Sigmoid colon (tissue), 7 donors: Measurements from ENCODE around the gene MEF2B. TPM values are rescaled to one million over a fixed set of nuclear protein-coding genes. Genes with fewer than 3 reads are reported as not detected.

Source experiments
- DNase-seq: peaks from one replicate; pipeline ENCODE4 v3.0.0-alpha.2; 2019
- H3K27ac ChIP-seq, 4 donors: fragments of 200-600 bp; sonication (generic); one replicate each; pipeline ENCODE4 v1.5.1; 2016 to 2019; ENCODE audit warnings: mild to moderate bottlenecking in 1 of 4
- H3K27me3 ChIP-seq, 3 donors: fragments of 200-600 bp; sonication (generic); one replicate each; pipeline ENCODE4 v1.5.1; 2019; ENCODE audit warnings: mild to moderate bottlenecking in 1 of 3
- H3K36me3 ChIP-seq, 4 donors: fragments of 200-600 bp; sonication (generic); one replicate each; pipeline ENCODE4 v1.5.1; 2016 to 2019
- H3K4me1 ChIP-seq, 4 donors: fragments of 200-600 bp; sonication (generic); one replicate each; pipeline ENCODE4 v1.5.1; 2017 to 2019
- H3K4me3 ChIP-seq, 4 donors: fragments of 200-600 bp; sonication (generic); one replicate each; pipeline ENCODE4 v1.5.1; 2017 to 2019; ENCODE audit warnings: mild to moderate bottlenecking in 2 of 4, moderate library complexity in 1 of 4
- H3K9me3 ChIP-seq, 4 donors: fragments of 200-600 bp in 3 of 4; sonication (generic) in 3 of 4; one replicate each; pipeline versions ENCODE4 v1.5.1 to v1.6.1; 2013 to 2019
- CTCF ChIP-seq, 4 experiments: fragments of 450-650 bp in 3 of 4; fragments of 200-600 bp in 1 of 4; IDR thresholded peaks; one replicate each; pipeline ENCODE4 v1.5.1; 2016 to 2019; ENCODE audit warnings: antibody characterized with exemption in 4 of 4, mild to moderate bottlenecking in 3 of 4, moderate library complexity in 2 of 4
- EP300 ChIP-seq, 4 donors: sonication (generic); formaldehyde crosslinking; IDR thresholded peaks; one replicate each; pipeline ENCODE4 v1.6.1; 2017; ENCODE audit warnings: antibody characterized with exemption in 4 of 4
- POLR2A ChIP-seq, 2 donors: fragments of 450-650 bp; IDR thresholded peaks; one replicate each; pipeline ENCODE4 v1.6.1; 2016; ENCODE audit warnings: antibody characterized with exemption in 2 of 2, mild to moderate bottlenecking in 2 of 2, moderate library complexity in 2 of 2
- POLR2AphosphoS5 ChIP-seq, 4 donors: sonication (generic); formaldehyde crosslinking; IDR thresholded peaks; one replicate each; pipeline ENCODE4 v1.6.1; 2017; ENCODE audit warnings: antibody characterized with exemption in 4 of 4
- WGBS, 2 donors: extraction: QIAGEN DNeasy Blood & Tissue Kit; methylation state at CpG; one replicate each; pipeline ENCODE4 v1.1.7; 2013; 5-methylcytosine and 5-hydroxymethylcytosine counted together
- intact Hi-C: fragments of 100-400 bp; cut with DNase I; formaldehyde crosslinking; loops from one replicate; pipeline ENCODE4 v1.15.1; 2023
- polyA plus RNA-seq, 3 donors: library from polyadenylated mRNA; stranded (reverse); fragments of 200-250 nt; gene quantifications; one replicate each; pipeline ENCODE4 v1.2.3, GENCODE V29; 2013
- total RNA-seq, 4 donors: library from RNA; depleted of rRNA; stranded (reverse); fragments of >200 nt; gene quantifications; one replicate each; pipeline ENCODE4 v1.1.0, GENCODE V29; 2016
- donor health status: healthy with polysubstance abuse.
- donor health status: Bipolar disorder and iron deficiency.
- donor health status: healthy.

Gene MEF2B
- total and polyA plus RNA-seq, 7 donors: 2.2 TPM; not detected in 6

- H3K9me3 ChIP-seq: no peaks in the 10 kb centered on the region
- H3K4me3 ChIP-seq: no peak overlapping the region
- TF ChIP-seq EP300 (IDR thresholded peaks at IDR 0.05): no peak
- no peak for TF ChIP-seq CTCF (IDR thresholded peaks at IDR 0.05)
- TF ChIP-seq POLR2AphosphoS5 (IDR thresholded peaks at IDR 0.05): no peak
- TF ChIP-seq POLR2A (IDR thresholded peaks at IDR 0.05): no peak
- no peak for DNase-seq
- no peak overlapping the region for H3K27ac ChIP-seq
- intact Hi-C loops: no loop called here
- peaks cover 12 to 72% (median 43%) of the 10 kb centered on the region in 3 donors for H3K27me3 ChIP-seq
- no peaks in the 10 kb centered on the region for H3K4me1 ChIP-seq
- WGBS, 2 donors: 3 to 7% methylated on average over 5 of the region's 5 CpGs
- no peaks in the 10 kb centered on the region for H3K36me3 ChIP-seq
These were observed 44.1 kb upstream of the MEF2B start for GRCh38 chr19:19214159-19214490.

GRCh38 chr19:19213426-19214158 is 43.5 kb upstream of the MEF2B start:
- Histone ChIP-seq H3K27ac (no peak overlapping the region), H3K9me3 (no peaks in the 10 kb centered on the region), H3K27me3 (peaks cover 12 to 77% (median 43%) of the 10 kb centered on the region in 3 donors), H3K36me3 (no peaks in the 10 kb centered on the region), H3K4me1 (no peaks in the 10 kb centered on the region), H3K4me3 (no peak overlapping the region)
- TF ChIP-seq CTCF (IDR thresholded peaks at IDR 0.05) (no peak), POLR2A (IDR thresholded peaks at IDR 0.05) (no peak), EP300 (IDR thresholded peaks at IDR 0.05) (no peak), POLR2AphosphoS5 (IDR thresholded peaks at IDR 0.05) (no peak)
- DNase-seq: no peak
- WGBS, 2 donors: 44 to 51% methylated on average over 21 of the region's 21 CpGs
- intact Hi-C loops: no loop called here

- Histone ChIP-seq H3K4me1 (no peaks in the 10 kb centered on the region), H3K9me3 (no peaks in the 10 kb centered on the region), H3K4me3 (no peak overlapping the region), H3K36me3 (no peaks in the 10 kb centered on the region), H3K27ac (no peak overlapping the region), H3K27me3 (peaks cover 14 to 84% (median 43%) of the 10 kb centered on the region in 3 donors)
- DNase-seq: no peak
- intact Hi-C loops: no loop called here
- TF ChIP-seq CTCF (IDR thresholded peaks at IDR 0.05) (no peak), EP300 (IDR thresholded peaks at IDR 0.05) (no peak), POLR2A (IDR thresholded peaks at IDR 0.05) (no peak), POLR2AphosphoS5 (IDR thresholded peaks at IDR 0.05) (no peak)
- WGBS, 2 donors: 15 to 19% methylated on average over 7 of the region's 7 CpGs
These were observed 42.9 kb upstream of the MEF2B start for GRCh38 chr19:19212916-19213315.

GRCh38 chr19:19211499-19212420 is 41.7 kb upstream of the MEF2B start, which contains the start of gene NCAN:
NCAN (plus strand) TSS chr19:19211958; CDS start chr19:19216954, 4,996 bp downstream.
- peaks cover 14 to 92% (median 43%) of the 10 kb centered on the region in 3 donors for H3K27me3 ChIP-seq

More at GRCh38 chr19:19211499-19212420, 41.7 kb upstream of the MEF2B start, which contains the start of gene NCAN:
- H3K4me3 ChIP-seq: no peak within 1 kb of the TSS
- no peaks in the 10 kb centered on the region for H3K9me3 ChIP-seq
- 10 to 17% methylated on average over 54 of the region's 54 CpGs for WGBS, 2 donors
- no peaks in the 10 kb centered on the region for H3K4me1 ChIP-seq
- no peak for DNase-seq
- H3K27ac ChIP-seq: no peak within 1 kb of the TSS
- intact Hi-C loops: no loop called here
- no peak for TF ChIP-seq EP300 (IDR thresholded peaks at IDR 0.05)
- TF ChIP-seq POLR2A (IDR thresholded peaks at IDR 0.05): no peak
- TF ChIP-seq POLR2AphosphoS5 (IDR thresholded peaks at IDR 0.05): no peak
- no peak for TF ChIP-seq CTCF (IDR thresholded peaks at IDR 0.05)
- H3K36me3 ChIP-seq: no peaks in the 10 kb centered on the region
